Glomerular endothelial cell (primary cell): ENCODE measurements around the gene CAMTA1. TPM values are rescaled to one million over a fixed set of nuclear protein-coding genes. Genes with fewer than 3 reads are reported as not detected.
"Not testable (repeated sequence)": the region's sequence is repeated elsewhere in the genome, so short reads cannot be mapped to it uniquely, and the experiment has no call there.

Source experiments
- DNase-seq: peaks from one replicate; pipeline ENCODE4 v3.0.0-alpha.2; 2011; ENCODE audit warnings: low read depth, low spot score; ENCODE audit errors: extremely low read depth
- total RNA-seq: library from RNA; depleted of rRNA; stranded (reverse); fragments of >200 nt; gene quantifications from 2 replicates; pipeline ENCODE4 v1.2.3, GENCODE V29; 2015

The CAMTA1 gene
- total RNA-seq, 1 donor from 2014 or later = 111 TPM

GRCh38 chr1:6834366-6834765 lies 49.1 kb downstream of the CAMTA1 start:
- DNase-seq = no peak

DNA sequence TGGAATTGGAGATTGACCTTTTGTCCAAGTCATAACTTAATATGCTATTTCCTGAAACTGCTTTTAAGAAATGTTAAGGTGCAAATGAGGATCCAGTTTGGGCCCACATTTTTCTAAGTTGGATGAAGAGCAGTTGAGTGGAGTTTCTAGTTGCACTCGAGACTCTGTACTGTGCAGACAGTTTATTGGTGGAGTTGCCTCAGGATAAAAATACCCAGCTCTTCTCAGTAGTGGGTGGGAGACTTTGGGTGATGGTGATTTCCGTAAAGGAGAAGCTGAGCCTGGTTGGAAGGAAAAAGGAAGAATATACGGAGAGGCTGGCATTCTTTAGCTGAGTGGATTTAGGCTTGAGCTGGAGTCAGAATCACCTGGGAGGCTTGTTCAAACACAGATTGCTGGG lies 49.9 kb downstream of the CAMTA1 start:
- no peak for DNase-seq

DNA sequence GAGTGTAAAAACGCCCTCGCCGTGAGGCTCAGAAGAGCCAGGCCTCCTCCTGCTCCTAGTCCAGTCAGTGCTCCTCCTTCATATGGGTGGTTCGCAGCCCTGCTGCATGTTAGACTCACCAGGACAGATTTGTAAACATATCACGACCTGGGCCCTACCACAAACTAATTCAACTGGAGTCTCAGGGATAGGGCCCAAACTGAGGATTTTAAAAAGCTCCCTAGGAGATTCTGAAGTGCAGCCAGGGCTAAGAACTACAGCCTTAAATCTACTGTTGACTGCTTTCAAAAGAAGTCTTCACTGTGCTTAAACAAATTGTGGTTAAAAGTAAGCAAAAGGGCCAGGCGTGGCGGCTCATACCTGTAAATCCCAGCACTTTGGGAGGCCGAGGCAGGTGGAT lies 57.0 kb downstream of the CAMTA1 start:
- DNase-seq = no peak

DNA sequence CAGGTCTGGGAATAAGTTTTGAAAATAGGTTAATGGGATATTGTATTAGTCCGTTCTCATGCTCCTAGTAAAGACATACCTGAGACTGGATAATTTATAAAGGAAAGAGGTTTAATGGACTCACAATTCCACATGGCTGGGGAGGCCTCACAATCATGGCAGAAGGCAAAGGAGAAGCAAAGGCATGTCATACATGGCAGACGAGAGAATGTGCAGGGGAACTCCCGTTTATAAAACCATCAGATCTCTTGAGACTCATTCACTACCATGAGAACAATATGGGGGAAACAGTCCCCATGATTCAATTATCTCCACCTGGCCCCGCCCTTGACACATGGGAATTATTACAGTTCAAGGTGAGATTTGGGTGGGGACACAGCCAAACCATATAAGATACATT lies 60.5 kb downstream of the CAMTA1 start:
- DNase-seq = not testable (repeated sequence)

GRCh38 chr1:6848816-6849215 lies 63.6 kb downstream of the CAMTA1 start:
- no peak for DNase-seq

DNA sequence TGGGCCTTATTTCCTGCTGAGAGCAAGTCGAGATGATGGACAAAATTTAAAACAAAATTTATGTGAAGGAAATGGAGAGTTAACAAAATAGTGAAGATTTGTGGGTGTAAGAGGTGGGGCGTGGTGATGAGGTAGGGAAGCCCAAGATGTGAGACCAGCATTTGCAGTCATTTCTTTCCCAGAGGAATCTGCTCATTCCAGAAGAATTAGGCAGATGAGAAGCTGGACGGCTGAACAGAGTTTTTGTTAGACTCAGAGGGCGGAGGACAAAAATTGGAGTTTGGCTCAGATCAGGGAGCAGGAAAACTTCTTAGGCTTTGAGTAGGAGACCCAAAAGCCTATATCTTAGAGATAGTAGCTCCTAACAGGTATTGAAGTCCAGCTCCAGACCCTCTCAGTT lies 65.3 kb downstream of the CAMTA1 start:
- no peak for DNase-seq

DNA sequence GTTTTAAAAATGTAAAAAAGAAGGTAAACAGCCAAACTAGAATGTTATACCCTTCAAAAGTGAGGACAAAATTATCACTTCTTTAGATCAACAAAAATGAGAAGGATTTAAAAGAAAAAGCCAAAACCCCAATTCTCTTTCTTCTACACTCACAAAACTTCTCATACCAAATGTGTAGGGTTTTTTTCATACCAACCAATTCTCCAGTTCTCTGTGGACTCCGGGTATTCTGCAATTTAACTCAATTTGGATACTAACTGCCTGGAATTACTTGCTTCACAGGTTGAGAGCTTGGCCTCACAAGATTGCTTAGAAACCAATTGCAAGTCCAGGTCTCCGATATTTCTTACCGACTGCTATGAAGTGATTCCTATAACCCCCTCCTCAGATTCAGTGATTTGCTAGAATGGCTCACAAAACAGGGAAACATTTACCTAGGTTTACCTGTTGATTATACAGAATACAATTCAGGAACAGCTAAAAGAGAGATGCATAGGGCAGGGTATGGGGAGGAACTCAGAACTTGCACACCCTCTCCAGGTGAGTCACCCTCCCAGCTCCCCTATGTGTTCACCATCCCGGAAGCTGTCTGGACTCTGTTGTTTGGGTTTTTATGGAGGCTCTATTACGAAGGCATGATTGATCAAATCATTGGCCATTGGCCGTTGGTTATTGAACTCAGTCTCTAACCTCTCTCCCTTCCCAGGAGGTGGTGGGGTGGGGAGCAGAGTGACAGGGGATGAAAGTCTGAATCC lies 67.1 kb downstream of the CAMTA1 start:
- DNase-seq = no peak

GRCh38 chr1:6854166-6854565 lies 68.9 kb downstream of the CAMTA1 start:
- no peak for DNase-seq

GRCh38 chr1:6857831-6858230 lies 72.6 kb downstream of the CAMTA1 start:
- no peak for DNase-seq

GRCh38 chr1:6858596-6858995 lies 73.3 kb downstream of the CAMTA1 start:
- no peak for DNase-seq

DNA sequence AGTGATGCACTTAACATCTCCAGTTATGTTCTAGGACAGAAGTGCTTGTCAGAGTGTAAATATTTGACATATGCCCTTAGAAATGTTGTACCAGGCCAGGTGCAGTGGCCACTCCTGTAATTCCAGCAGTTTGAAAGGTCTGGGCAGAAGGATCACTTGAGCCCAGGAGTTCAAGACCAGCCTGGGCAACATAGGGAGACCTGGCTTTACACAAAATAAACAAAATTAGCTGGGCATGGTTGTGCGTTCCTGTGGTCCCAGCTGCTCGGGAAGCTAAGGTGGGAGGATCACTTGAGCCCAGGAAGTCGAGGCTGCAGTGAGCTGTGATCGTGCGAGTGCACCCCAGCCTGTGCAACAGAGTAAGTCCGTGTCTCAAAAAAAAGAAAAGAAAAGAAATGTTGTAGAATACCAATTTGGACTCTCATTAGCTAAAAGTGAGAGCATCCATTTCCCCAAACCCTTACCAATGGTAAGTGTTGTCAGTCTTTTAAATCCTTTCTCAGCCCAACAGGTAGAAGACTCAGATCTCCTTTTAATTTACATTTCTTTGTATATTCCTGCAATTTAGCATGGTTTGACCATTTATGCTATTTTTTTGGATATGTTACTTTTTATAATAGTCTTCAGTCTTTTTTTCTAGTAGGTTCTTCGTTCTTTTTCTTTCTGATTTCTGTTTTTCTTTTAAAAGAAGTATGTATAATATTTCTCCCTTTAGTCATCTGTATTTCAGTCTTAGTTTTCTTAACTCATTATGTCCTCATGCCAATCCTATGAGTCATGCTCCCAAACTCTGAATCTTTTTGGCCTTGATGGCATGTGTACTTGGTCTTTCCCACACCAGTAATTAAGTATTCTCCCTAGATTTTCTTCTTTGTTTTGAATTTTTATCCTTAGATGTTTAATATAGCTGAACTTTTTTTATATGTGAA lies 74.4 kb downstream of the CAMTA1 start:
- peak; percentile 95 for DNase-seq

GRCh38 chr1:6860401-6860800 lies 75.1 kb downstream of the CAMTA1 start:
- no peak for DNase-seq

DNA sequence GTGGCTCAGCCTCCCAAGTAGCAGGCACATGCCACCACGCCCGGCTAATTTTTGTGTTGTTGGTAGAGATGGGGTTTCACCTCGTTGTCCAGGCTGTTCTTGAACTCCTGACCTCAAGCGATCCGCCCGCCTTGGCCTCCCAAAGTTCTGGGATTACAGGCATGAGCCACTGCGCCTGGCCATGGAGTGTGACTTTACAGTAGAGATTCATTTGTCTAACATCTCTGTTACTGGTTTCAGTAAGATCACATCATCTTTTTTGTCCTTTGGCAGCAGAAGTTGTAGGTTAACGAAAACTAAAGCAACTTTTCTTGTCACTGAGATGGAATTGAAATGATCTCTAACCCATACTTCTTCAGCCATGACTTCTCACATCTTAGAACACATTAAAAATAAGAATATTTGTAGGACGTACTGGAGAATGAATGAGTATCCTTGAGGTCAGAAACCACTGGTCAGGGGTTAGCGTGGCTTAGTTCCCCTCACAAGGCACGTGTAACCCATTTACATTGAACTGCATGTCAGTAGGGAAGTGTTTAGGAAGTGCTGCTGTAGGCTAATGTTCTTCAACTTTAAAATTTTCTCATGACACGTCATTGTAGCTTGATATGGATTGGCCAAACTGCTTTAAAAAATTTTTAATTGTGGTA lies 75.9 kb downstream of the CAMTA1 start:
- DNase-seq = no peak

DNA sequence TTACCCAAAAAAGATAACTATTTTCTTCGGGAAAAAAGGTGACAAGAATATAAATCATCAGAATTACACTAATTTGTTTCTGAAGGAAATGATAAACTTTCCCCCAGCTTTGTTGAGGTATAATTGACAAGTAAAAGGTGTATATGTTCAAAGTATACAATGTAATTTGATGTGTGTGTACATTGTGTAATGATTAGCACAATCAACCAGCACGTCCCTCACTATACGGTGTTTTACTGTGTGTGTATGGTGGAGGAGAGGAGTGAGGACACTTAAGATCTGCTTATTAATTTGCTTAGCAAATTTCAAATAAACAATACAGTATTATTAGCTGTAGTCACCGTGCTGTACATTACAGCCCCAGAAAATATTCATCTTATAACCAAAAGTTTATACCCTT lies 77.7 kb downstream of the CAMTA1 start:
- DNase-seq = no peak

- no peak for DNase-seq
These were observed 78.9 kb downstream of the CAMTA1 start for GRCh38 chr1:6864166-6864565.

DNA sequence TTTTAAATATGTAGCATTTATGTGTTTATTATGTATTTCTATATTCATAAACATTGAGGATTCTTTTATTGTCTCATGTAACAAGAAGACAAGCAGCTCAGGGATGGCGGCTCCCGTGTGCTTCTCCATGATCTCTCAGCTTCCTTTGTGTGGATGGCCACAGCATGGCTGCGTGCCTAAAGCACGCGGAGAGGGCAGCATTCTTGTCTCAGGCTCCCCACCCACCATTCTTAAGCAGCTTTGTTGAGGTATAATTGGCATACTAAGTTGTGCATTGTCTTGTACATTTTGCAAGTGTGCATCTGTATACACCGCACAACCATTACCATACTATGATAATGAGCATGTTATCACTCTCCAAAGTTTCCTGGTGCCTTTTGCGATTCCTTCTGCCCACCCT lies 81.6 kb downstream of the CAMTA1 start:
- DNase-seq = no peak

- DNase-seq = no peak
These were observed 82.1 kb downstream of the CAMTA1 start for GRCh38 chr1:6867321-6867720.

GRCh38 chr1:6867729-6868659 lies 82.7 kb downstream of the CAMTA1 start:
- DNase-seq = no peak

GRCh38 chr1:6868660-6869380 lies 83.6 kb downstream of the CAMTA1 start:
- DNase-seq = no peak

DNA sequence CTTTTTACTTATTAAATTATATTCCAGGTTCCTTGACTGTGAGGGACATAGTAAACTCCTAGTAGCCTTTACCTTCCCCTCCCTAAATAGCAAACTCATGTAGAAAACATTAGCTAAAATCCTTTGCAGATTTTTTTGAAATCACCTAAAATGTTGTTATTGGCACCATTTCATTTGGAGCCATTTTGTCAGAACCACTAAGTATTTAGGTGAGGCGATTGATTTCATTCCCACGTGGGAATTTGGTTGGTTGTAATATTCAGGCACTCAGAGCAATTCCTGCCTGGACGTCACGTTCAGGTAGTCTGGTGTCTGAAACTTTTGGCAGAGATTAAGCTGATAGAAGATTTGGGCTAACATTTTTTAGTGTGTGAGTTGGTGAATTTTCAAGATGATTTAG lies 84.3 kb downstream of the CAMTA1 start:
- DNase-seq = no peak
